ENCODE measurements around the gene SGK1. TPM values are rescaled to one million over a fixed set of nuclear protein-coding genes. Genes with fewer than 3 reads are reported as not detected.

SGK1 gene
- polyA plus RNA-seq, 1 of the 3 experiments (the other 2 are of a cell fraction), result 440 TPM

DNA sequence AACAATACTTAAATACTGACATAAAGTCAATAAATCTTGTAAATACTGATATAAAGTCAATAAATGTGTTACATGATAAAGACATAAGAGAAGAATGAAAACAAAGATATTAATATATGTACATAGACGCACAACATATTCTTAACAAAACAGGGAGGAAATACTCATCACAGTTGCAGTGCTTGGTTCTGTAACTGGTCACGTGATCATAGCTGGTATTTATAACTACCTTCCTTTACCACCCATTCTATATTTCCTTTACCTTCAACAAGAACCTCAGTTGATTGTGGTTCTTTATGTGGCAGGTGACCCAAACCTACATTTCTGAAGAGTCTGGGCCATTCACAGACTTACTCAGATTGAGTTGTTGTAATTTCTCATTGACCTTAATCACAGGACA is 131.6 kb downstream of the SGK1 start (continued):
- TF ChIP-seq, protein P1, sequence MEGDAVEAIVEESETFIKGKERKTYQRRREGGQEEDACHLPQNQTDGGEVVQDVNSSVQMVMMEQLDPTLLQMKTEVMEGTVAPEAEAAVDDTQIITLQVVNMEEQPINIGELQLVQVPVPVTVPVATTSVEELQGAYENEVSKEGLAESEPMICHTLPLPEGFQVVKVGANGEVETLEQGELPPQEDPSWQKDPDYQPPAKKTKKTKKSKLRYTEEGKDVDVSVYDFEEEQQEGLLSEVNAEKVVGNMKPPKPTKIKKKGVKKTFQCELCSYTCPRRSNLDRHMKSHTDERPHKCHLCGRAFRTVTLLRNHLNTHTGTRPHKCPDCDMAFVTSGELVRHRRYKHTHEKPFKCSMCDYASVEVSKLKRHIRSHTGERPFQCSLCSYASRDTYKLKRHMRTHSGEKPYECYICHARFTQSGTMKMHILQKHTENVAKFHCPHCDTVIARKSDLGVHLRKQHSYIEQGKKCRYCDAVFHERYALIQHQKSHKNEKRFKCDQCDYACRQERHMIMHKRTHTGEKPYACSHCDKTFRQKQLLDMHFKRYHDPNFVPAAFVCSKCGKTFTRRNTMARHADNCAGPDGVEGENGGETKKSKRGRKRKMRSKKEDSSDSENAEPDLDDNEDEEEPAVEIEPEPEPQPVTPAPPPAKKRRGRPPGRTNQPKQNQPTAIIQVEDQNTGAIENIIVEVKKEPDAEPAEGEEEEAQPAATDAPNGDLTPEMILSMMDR (IDR thresholded peaks at IDR 0.05), result no peak
- TF ChIP-seq POLR2AphosphoS5 (IDR thresholded peaks at IDR 0.05; ENCODE audit: low read depth, low read length) (no peak), RAD21 (IDR thresholded peaks at IDR 0.05; ENCODE audit: low read length) (no peak)

DNA sequence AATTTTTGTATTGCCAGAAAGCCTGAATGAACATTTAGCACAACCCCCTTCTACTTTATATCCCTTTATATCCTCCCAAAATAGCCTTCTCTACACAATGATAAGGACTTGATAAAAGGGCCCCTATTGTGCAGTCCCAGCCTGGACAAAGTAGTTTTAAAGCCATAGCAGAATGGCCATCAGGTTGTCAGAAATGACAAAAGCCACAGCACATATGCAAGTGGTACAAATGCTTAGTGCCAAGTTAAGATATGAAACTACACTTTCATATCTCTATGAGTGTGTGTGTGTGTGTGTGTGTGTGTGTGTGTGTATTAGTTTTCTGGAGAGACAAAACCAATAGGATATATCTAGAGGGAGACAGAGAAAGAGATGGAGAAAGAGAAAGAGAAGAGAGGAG is 132.6 kb downstream of the SGK1 start:
- TF ChIP-seq, protein P2, sequence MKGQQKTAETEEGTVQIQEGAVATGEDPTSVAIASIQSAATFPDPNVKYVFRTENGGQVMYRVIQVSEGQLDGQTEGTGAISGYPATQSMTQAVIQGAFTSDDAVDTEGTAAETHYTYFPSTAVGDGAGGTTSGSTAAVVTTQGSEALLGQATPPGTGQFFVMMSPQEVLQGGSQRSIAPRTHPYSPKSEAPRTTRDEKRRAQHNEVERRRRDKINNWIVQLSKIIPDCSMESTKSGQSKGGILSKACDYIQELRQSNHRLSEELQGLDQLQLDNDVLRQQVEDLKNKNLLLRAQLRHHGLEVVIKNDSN (IDR thresholded peaks at IDR 0.05; ENCODE audit: borderline replicate concordance, low read depth), result no peak
- no peak for TF ChIP-seq TAF1 (IDR thresholded peaks at IDR 0.05; ENCODE audit: borderline replicate concordance, low read depth, low read length)
- no peak for TF ChIP-seq RAD21 (IDR thresholded peaks at IDR 0.05; ENCODE audit: low read length)
- TF ChIP-seq, protein P3, sequence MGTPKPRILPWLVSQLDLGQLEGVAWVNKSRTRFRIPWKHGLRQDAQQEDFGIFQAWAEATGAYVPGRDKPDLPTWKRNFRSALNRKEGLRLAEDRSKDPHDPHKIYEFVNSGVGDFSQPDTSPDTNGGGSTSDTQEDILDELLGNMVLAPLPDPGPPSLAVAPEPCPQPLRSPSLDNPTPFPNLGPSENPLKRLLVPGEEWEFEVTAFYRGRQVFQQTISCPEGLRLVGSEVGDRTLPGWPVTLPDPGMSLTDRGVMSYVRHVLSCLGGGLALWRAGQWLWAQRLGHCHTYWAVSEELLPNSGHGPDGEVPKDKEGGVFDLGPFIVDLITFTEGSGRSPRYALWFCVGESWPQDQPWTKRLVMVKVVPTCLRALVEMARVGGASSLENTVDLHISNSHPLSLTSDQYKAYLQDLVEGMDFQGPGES (IDR thresholded peaks at IDR 0.05; ENCODE audit: low read depth, low read length), result no peak
- TF ChIP-seq TCF12 (IDR thresholded peaks at IDR 0.05), result no peak
- TF ChIP-seq, protein P1 (IDR thresholded peaks at IDR 0.05), result no peak
- no peak for TF ChIP-seq SMC3 (IDR thresholded peaks at IDR 0.05; ENCODE audit: low read depth, low read length)
- TF ChIP-seq EP300 (IDR thresholded peaks at IDR 0.05; ENCODE audit: borderline replicate concordance in 1 of 2, low read depth in 1 of 2, low read length in 1 of 2), result no peak
- no peak for TF ChIP-seq TEAD4 (IDR thresholded peaks at IDR 0.05; ENCODE audit: borderline replicate concordance, insufficient read depth)
- TF ChIP-seq ELF1 (IDR thresholded peaks at IDR 0.05), result no peak
- TF ChIP-seq, protein P4, sequence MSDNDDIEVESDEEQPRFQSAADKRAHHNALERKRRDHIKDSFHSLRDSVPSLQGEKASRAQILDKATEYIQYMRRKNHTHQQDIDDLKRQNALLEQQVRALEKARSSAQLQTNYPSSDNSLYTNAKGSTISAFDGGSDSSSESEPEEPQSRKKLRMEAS (IDR thresholded peaks at IDR 0.05; ENCODE audit: low read depth), result no peak
- no peak for TF ChIP-seq RCOR1 (IDR thresholded peaks at IDR 0.05; ENCODE audit: low read length)
- TF ChIP-seq EZH2phosphoT487 (IDR thresholded peaks at IDR 0.05; ENCODE audit: borderline replicate concordance, low read depth), result no peak
- TF ChIP-seq, protein P5, sequence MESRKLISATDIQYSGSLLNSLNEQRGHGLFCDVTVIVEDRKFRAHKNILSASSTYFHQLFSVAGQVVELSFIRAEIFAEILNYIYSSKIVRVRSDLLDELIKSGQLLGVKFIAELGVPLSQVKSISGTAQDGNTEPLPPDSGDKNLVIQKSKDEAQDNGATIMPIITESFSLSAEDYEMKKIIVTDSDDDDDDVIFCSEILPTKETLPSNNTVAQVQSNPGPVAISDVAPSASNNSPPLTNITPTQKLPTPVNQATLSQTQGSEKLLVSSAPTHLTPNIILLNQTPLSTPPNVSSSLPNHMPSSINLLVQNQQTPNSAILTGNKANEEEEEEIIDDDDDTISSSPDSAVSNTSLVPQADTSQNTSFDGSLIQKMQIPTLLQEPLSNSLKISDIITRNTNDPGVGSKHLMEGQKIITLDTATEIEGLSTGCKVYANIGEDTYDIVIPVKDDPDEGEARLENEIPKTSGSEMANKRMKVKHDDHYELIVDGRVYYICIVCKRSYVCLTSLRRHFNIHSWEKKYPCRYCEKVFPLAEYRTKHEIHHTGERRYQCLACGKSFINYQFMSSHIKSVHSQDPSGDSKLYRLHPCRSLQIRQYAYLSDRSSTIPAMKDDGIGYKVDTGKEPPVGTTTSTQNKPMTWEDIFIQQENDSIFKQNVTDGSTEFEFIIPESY (IDR thresholded peaks at IDR 0.05; ENCODE audit: borderline replicate concordance, low read depth), result no peak
- TF ChIP-seq, protein P6, sequence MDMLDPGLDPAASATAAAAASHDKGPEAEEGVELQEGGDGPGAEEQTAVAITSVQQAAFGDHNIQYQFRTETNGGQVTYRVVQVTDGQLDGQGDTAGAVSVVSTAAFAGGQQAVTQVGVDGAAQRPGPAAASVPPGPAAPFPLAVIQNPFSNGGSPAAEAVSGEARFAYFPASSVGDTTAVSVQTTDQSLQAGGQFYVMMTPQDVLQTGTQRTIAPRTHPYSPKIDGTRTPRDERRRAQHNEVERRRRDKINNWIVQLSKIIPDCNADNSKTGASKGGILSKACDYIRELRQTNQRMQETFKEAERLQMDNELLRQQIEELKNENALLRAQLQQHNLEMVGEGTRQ (IDR thresholded peaks at IDR 0.05; ENCODE audit: borderline replicate concordance, low read depth, low read length), result no peak
- no peak for TF ChIP-seq NRF1 (IDR thresholded peaks at IDR 0.05; ENCODE audit: low read depth, low read length)
- no peak for TF ChIP-seq SIN3A (IDR thresholded peaks at IDR 0.05; ENCODE audit: borderline replicate concordance, low read depth, low read length)
- no peak for TF ChIP-seq RFX5 (IDR thresholded peaks at IDR 0.05; ENCODE audit: low read length)
- Histone ChIP-seq H3K4me2 (no peak overlapping the region), H3K9ac (no peak overlapping the region), H3K9me2 (no peaks in the 10 kb centered on the region), H3K4me1 (ENCODE audit: control insufficient read depth in 1 of 2, insufficient read depth in 2 of 2, low read depth in 1 of 2, low read length in 1 of 2) (no peaks in the 10 kb centered on the region), H3F3A (replicated peaks; ENCODE audit: insufficient read depth) (no peaks in the 10 kb centered on the region), H2AFZ (ENCODE audit: low read depth) (no peak overlapping the region), H4K20me1 (ENCODE audit: insufficient read depth) (no peaks in the 10 kb centered on the region), H3K27me3 (ENCODE audit: insufficient read depth) (no peaks in the 10 kb centered on the region), H3K79me2 (ENCODE audit: insufficient read depth) (no peaks in the 10 kb centered on the region), H3K27ac (ENCODE audit: low read depth in 2 of 2, low read length in 1 of 2) (no peak overlapping the region), H3K4me3 (ENCODE audit: low read depth in 2 of 2, low read length in 1 of 2) (no peak overlapping the region), H3K36me3 (replicated peaks in 1 of 2; ENCODE audit: control insufficient read depth in 1 of 2, insufficient read depth in 2 of 2, low read length in 1 of 2) (no peaks in the 10 kb centered on the region), H3K9me3 (no peaks in the 10 kb centered on the region)
- ChIA-PET CTCF (no interaction called here), POLR2A (no interaction called here)
- DNase-seq, result no peak

Data from SK-N-SH (cell line).